Measurements from ENCODE around the gene GPR63. TPM values are rescaled to one million over a fixed set of nuclear protein-coding genes. Genes with fewer than 3 reads are reported as not detected.

GPR63 gene
- polyA plus RNA-seq, 1 experiment = 1.6 TPM

DNA sequence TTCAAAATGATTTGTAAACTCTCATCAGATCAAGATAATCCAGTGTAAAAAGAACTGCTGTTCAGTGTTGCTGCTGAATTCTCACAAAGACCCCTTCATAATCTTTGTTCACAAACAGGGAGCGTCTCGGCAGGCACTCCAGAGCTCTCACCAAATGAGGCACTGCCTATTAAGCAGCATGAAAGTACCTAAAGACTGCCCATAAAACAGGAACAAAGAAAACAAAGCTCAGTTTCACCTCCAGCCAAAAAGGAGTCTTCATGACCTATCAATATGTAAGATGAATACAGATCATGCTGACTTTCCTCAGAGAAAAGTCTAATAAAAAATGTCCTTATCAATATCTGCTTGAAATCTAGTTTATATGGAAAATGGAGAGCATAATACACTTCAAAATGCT lies 41.8 kb downstream of the GPR63 start:
- H3K4me3 ChIP-seq (ENCODE audit: low read depth, low read length) = no peak overlapping the region
- H3K27ac ChIP-seq (ENCODE audit: low read depth, low read length) = no peak overlapping the region
- CTCF ChIA-PET = interaction anchor here (1.5 to 1.7 kb wide), 2 partner anchors 83 to 103 kb away, joined by 3 to 8 read pairs; no protein-coding TSS in a partner anchor
- no peak for DNase-seq (ENCODE audit: low read depth, low spot score)
- TF ChIP-seq, protein P1, sequence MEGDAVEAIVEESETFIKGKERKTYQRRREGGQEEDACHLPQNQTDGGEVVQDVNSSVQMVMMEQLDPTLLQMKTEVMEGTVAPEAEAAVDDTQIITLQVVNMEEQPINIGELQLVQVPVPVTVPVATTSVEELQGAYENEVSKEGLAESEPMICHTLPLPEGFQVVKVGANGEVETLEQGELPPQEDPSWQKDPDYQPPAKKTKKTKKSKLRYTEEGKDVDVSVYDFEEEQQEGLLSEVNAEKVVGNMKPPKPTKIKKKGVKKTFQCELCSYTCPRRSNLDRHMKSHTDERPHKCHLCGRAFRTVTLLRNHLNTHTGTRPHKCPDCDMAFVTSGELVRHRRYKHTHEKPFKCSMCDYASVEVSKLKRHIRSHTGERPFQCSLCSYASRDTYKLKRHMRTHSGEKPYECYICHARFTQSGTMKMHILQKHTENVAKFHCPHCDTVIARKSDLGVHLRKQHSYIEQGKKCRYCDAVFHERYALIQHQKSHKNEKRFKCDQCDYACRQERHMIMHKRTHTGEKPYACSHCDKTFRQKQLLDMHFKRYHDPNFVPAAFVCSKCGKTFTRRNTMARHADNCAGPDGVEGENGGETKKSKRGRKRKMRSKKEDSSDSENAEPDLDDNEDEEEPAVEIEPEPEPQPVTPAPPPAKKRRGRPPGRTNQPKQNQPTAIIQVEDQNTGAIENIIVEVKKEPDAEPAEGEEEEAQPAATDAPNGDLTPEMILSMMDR (IDR thresholded peaks at IDR 0.05; ENCODE audit: low read depth, low read length) = no peak
- H3K9me3 ChIP-seq (ENCODE audit: control insufficient read depth, insufficient read depth, low read length) = no peaks in the 10 kb centered on the region
- H3K27me3 ChIP-seq (ENCODE audit: control insufficient read depth, insufficient read depth, low read length) = no peaks in the 10 kb centered on the region
- POLR2A ChIA-PET = no interaction called here

DNA sequence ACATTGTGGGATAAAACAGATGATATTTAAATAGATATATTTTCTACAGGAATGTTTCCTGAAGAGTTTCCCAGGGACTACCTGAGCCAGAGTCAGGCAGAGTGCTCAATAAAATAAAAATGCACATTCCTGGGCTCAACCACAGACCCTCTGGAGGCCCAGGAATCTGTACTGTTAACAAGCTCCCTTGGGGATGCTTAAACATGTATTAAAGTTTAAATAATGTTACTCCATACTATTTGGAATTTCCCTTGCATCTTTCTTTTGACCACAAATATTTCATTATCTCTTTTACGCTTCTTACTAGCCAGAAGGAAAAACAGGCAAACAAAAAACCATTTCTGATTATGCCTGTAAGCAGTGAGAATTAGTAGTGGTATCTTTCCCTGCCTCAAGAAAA lies 42.3 kb downstream of the GPR63 start:
- H3K4me3 ChIP-seq (ENCODE audit: low read depth, low read length) = no peak overlapping the region
- POLR2A ChIA-PET = no interaction called here
- DNase-seq (ENCODE audit: low read depth, low spot score) = no peak

DNA sequence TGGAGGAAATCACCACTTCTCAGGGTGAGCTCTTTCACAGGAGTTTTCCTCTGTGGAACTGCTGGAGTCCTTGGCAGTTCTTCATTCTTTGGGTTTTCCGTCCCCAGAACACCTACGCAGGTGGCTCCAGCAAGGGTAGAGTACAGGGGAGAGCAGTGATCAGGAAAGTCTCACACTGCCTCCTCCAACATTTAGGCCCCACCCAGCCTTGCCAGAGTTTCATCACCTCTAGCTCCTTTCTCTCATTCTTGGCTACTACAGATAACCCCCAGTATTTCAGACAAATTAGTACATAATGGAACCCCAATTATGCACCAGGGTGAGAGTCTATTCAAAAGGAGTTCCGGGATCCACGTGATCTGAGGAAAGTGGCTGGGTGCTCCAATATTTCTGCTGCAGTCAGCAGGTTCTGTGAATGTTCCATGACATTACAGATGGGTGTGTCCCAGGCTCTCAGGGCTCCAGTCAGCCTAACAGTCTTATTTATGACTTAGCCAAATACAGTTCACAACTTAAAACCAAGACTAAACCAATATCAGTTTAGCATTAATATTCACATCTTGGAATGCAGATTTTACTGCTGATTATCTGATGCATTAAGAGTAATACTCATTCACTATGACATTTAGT lies 44.6 kb downstream of the GPR63 start:
- Histone ChIP-seq H3K9me3 (ENCODE audit: control insufficient read depth, insufficient read depth, low read length) (no peaks in the 10 kb centered on the region), H3K4me3 (ENCODE audit: low read depth, low read length) (no peak overlapping the region), H3K27me3 (ENCODE audit: control insufficient read depth, insufficient read depth, low read length) (no peaks in the 10 kb centered on the region), H3K27ac (ENCODE audit: low read depth, low read length) (no peak overlapping the region)
- no peak for DNase-seq (ENCODE audit: low read depth, low spot score)
- ChIA-PET POLR2A (no interaction called here), CTCF (no interaction called here)
- TF ChIP-seq, protein P1 (IDR thresholded peaks at IDR 0.05; ENCODE audit: low read depth, low read length) = no peak

More for the DNA sequence above, 42.3 kb downstream of the GPR63 start:
- no peaks in the 10 kb centered on the region for H3K9me3 ChIP-seq (ENCODE audit: control insufficient read depth, insufficient read depth, low read length)
- H3K27me3 ChIP-seq (ENCODE audit: control insufficient read depth, insufficient read depth, low read length) = no peaks in the 10 kb centered on the region
- CTCF ChIA-PET = interaction anchor here (1.5 kb wide), 1 partner anchor 84 kb away, joined by 3 read pairs; no protein-coding TSS in a partner anchor
- TF ChIP-seq, protein P1 (IDR thresholded peaks at IDR 0.05; ENCODE audit: low read depth, low read length) = no peak
- no peak overlapping the region for H3K27ac ChIP-seq (ENCODE audit: low read depth, low read length)

DNA sequence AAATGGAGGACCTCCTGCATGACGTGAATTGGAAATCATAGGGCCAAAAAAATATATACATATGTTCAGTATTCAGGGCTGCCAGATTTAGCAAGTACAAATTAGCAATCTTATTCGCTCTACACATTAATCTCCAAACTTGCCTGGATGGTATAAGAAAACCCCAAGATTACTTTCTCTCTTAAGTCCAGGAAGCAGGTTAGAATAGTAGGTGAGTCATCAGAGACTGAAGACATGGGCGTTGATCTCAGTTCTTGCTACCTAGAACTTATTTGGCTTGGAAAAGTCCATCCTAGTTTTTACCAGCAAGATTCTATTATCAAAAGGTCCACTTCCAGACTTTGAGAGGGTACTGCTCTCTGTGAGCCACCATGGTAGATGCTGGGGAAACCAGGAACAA lies 47.4 kb downstream of the GPR63 start:
- ChIA-PET POLR2A (no interaction called here), CTCF (interaction anchor here (0.6 to 0.7 kb wide), 2 partner anchors 59 to 88 kb away, joined by 4 to 5 read pairs; no protein-coding TSS in a partner anchor)
- Histone ChIP-seq H3K27me3 (ENCODE audit: control insufficient read depth, insufficient read depth, low read length) (peaks cover 3% of the 10 kb centered on the region), H3K27ac (ENCODE audit: low read depth, low read length) (no peak overlapping the region), H3K9me3 (ENCODE audit: control insufficient read depth, insufficient read depth, low read length) (no peaks in the 10 kb centered on the region), H3K4me3 (ENCODE audit: low read depth, low read length) (no peak overlapping the region)
- no peak for DNase-seq (ENCODE audit: low read depth, low spot score)
- TF ChIP-seq, protein P1 (IDR thresholded peaks at IDR 0.05; ENCODE audit: low read depth, low read length) = no peak

DNA sequence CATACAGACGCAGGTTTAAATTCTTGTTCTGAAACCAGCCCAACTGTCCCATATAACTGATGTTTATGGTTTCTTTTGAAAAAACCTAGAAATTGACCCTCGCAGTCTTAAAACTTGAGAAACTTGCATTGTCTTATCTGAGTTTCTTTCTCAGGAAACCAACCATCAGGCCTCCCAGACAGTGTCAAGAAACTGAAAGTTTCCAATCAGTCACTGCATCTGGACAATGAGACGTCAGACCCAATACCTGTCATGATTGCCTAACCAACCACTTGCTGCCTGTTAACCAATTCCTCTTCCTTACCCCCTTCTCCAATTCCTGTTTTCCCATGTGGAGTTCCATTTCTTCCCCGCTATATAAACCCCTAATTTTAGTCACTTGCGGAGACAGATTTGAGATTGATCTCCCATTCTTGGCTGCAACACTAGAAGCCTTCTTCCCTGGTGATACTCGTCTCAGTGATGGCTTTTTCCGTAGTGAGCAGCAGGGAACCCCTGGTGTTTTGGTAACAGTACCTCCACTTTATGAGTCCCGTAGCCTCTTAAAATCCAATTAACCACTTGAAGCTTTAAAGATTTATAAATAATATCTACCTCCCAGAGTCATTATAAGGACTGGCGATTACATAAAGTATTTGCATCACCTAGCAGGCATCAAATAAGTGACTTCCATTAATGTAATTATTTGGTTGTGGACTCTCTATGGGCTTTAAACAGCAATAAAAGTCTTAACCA lies 49.3 kb downstream of the GPR63 start:
- peaks cover 3% of the 10 kb centered on the region for H3K27me3 ChIP-seq (ENCODE audit: control insufficient read depth, insufficient read depth, low read length)
- H3K4me3 ChIP-seq (ENCODE audit: low read depth, low read length) = no peak overlapping the region
- TF ChIP-seq, protein P1 (IDR thresholded peaks at IDR 0.05; ENCODE audit: low read depth, low read length) = no peak
- ChIA-PET POLR2A (no interaction called here), CTCF (no interaction called here)
- H3K9me3 ChIP-seq (ENCODE audit: control insufficient read depth, insufficient read depth, low read length) = no peaks in the 10 kb centered on the region
- DNase-seq (ENCODE audit: low read depth, low spot score) = no peak
- H3K27ac ChIP-seq (ENCODE audit: low read depth, low read length) = no peak overlapping the region
